Measurements from ENCODE around the gene TSPAN10. TPM values are rescaled to one million over a fixed set of nuclear protein-coding genes. Genes with fewer than 3 reads are reported as not detected.

The TSPAN10 gene
- total and polyA plus RNA-seq, 2 of the 8 experiments (the other 6 are each of a cell fraction or from before 2014, with no cell fraction given), result 0.99 to 1.1 TPM

DNA sequence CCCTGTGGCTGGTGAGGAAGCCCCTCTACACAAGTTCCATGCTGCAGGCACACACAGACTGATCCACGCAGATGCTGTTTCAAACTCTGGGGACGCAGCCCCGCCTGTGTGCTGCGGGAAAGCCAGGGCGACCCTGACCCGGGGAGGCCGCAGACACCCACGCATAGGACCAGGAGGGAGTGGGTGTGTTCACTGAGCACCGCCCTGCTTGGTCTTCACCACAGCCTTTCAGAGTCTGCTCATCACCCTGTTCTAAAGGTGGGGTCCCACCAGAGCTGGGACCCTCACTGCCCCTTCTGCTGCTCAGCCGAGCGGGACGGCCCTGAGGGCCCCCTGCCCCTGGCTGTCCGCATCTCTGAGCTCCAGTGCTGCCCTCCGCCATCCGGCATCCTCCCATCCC lies 7.5 kb downstream of the TSPAN10 start:
- FAIRE-seq, result no peak
- Histone ChIP-seq H3K14ac (ENCODE audit: insufficient read length) (no peak overlapping the region), H3K23ac (ENCODE audit: insufficient read length) (no peak overlapping the region), H2BK120ac (replicated peaks; ENCODE audit: low read depth, low read length) (no peak overlapping the region), H4K20me1 (replicated peaks in 1 of 2; ENCODE audit: control insufficient read depth in 1 of 2, insufficient read depth in 2 of 2, low read length in 2 of 2) (no peaks in the 10 kb centered on the region), H3K4me2 (ENCODE audit: insufficient read depth in 1 of 2, low read depth in 2 of 2, low read length in 2 of 2) (no peak overlapping the region), H3K4me3 (ENCODE audit: extremely low read depth in 1 of 4, insufficient read depth in 2 of 4, low read depth in 3 of 4, low read length in 4 of 4) (no peak overlapping the region), H3K4ac (replicated peaks; ENCODE audit: insufficient read length, low read depth, low read length) (no peak overlapping the region), H3K4me1 (replicated peaks in 1 of 4; ENCODE audit: control insufficient read depth in 3 of 4, insufficient read depth in 4 of 4, low read length in 3 of 4) (peaks cover 0 to 14% (median 1%) of the 10 kb centered on the region in 4 experiments; a peak in 4 of 7 replicates), H3K18ac (ENCODE audit: extremely low read depth, low read length) (no peak overlapping the region), H3K23me2 (ENCODE audit: low read depth, low read length) (peaks cover 10% of the 10 kb centered on the region), H3K56ac (replicated peaks; ENCODE audit: insufficient read length, low read depth, low read length) (no peak overlapping the region), H4K5ac (ENCODE audit: insufficient read length, low read depth, low read length) (no peak overlapping the region), H2BK5ac (ENCODE audit: low read depth, low read length) (no peak overlapping the region), H3K79me1 (ENCODE audit: low read depth, low read length) (peaks cover 3% of the 10 kb centered on the region; the same call in 1 of the 2 replicates), H3K27ac (ENCODE audit: low read depth, low read length) (no peak overlapping the region), H4K8ac (ENCODE audit: extremely low read depth, insufficient read depth, low read length) (peak overlapping the region; percentile 65; the same call in 1 of the 2 replicates), H2BK12ac (ENCODE audit: low read depth, low read length) (no peak overlapping the region), H2BK20ac (ENCODE audit: low read length) (no peak overlapping the region), H3K9me3 (ENCODE audit: insufficient read depth in 2 of 2, low read depth in 1 of 2, low read length in 1 of 2) (no peaks in the 10 kb centered on the region), H2AK5ac (ENCODE audit: low read depth, low read length) (no peak overlapping the region), H4K91ac (replicated peaks; ENCODE audit: insufficient read length, low read length) (no peak overlapping the region), H3K9ac (replicated peaks in 1 of 4; ENCODE audit: extremely low read depth in 1 of 4, low read depth in 3 of 4, low read length in 3 of 4) (no peak overlapping the region), H3K27me3 (replicated peaks in 1 of 4; ENCODE audit: control insufficient read depth in 3 of 4, extremely low read depth in 1 of 4, insufficient read depth in 3 of 4, low read length in 3 of 4) (peaks cover 2 to 15% (median 9%) of the 10 kb centered on the region in 4 experiments; a peak in 5 of 7 replicates), H2AFZ (ENCODE audit: low read length) (no peak overlapping the region), H2BK15ac (ENCODE audit: low read length) (no peak overlapping the region), H3K79me2 (ENCODE audit: control insufficient read depth in 1 of 2, insufficient read depth in 2 of 2, low read length in 2 of 2) (no peaks in the 10 kb centered on the region), H3K36me3 (ENCODE audit: control insufficient read depth in 2 of 4, insufficient read depth in 4 of 4, low read length in 3 of 4) (peaks cover 0 to 3% (median 1%) of the 10 kb centered on the region in 4 experiments; a peak in 3 of 8 replicates)
- no peak for TF ChIP-seq TAF7 (optimal IDR thresholded peaks at IDR 0.05; ENCODE audit: borderline replicate concordance, low read depth, low read length)
- CTCF ChIA-PET (ENCODE audit: partially characterized antibody), result interaction anchor here (0.6 to 1.1 kb wide), 2 partner anchors 16 to 43 kb away, joined by 3 read pairs; no protein-coding TSS in a partner anchor
- 94% methylated on average over 10 of the region's 15 CpGs; no CpG with 5 or more reads in 1 of the 2 experiments for WGBS, 2 experiments (ENCODE audit: extremely low coverage in 1 of 2, insufficient coverage in 1 of 2, insufficient read length in 1 of 2, insufficient replicate concordance in 2 of 2, low coverage in 1 of 2, low lambda C conversion rate in 2 of 2, missing lambda C conversion rate in 1 of 2)
- DNase-seq (ENCODE audit: low read depth in 1 of 2, low spot score in 2 of 2), result no peak
- POLR2A ChIA-PET (ENCODE audit: partially characterized antibody), result interaction anchor here (1.1 to 1.5 kb wide), 2 partner anchors 14 to 131 kb away, joined by 3 read pairs; no protein-coding TSS in a partner anchor

Data from H1 (cell line).